ENCODE data around the gene ILF3.
"Not testable (repeated sequence)": the region's sequence is repeated elsewhere in the genome, so short reads cannot be mapped to it uniquely, and the experiment has no call there.

The ILF3 gene

GRCh38 chr19:10642473-10643171 is 11.5 kb upstream of the ILF3 start:
- no peak for DNase-seq (ENCODE audit: low spot score)

- DNase-seq (ENCODE audit: low spot score): no peak
Observed at GRCh38 chr19:10643172-10643967, 10.8 kb upstream of the ILF3 start.

GRCh38 chr19:10643968-10644259 is 10.2 kb upstream of the ILF3 start:
- no peak for DNase-seq (ENCODE audit: low spot score)

GRCh38 chr19:10644260-10645007 is 9.7 kb upstream of the ILF3 start:
- peak; percentile 77 for DNase-seq (ENCODE audit: low spot score)

GRCh38 chr19:10646456-10647159 is 7.5 kb upstream of the ILF3 start:
- no peak for DNase-seq (ENCODE audit: low spot score)

- no peak for DNase-seq (ENCODE audit: low spot score)
Observed at GRCh38 chr19:10648360-10648759, 5.8 kb upstream of the ILF3 start.

- DNase-seq (ENCODE audit: low spot score): no peak
Observed at GRCh38 chr19:10651851-10652250, 2.3 kb upstream of the ILF3 start.

GRCh38 chr19:10653482-10653731 is 739 bp upstream of the ILF3 start:
- DNase-seq (ENCODE audit: low spot score): no peak

- DNase-seq (ENCODE audit: low spot score): no peak
Observed at GRCh38 chr19:10654610-10655456, 687 bp downstream of the ILF3 start.

- DNase-seq (ENCODE audit: low spot score): no peak
Observed at GRCh38 chr19:10655457-10656312, 1.5 kb downstream of the ILF3 start.

- no peak for DNase-seq (ENCODE audit: low spot score)
Observed at GRCh38 chr19:10660346-10660745, 6.2 kb downstream of the ILF3 start.

- no peak for DNase-seq (ENCODE audit: low spot score)
Observed at GRCh38 chr19:10661946-10662345, 7.8 kb downstream of the ILF3 start.

GRCh38 chr19:10662384-10663251 is 8.5 kb downstream of the ILF3 start:
- no peak for DNase-seq (ENCODE audit: low spot score)

- not testable (repeated sequence) for DNase-seq (ENCODE audit: low spot score)
Observed at GRCh38 chr19:10663252-10663563, 9.1 kb downstream of the ILF3 start.

GRCh38 chr19:10667867-10668266 is 13.7 kb downstream of the ILF3 start:
- DNase-seq (ENCODE audit: low spot score): no peak

GRCh38 chr19:10669246-10669645 is 15.1 kb downstream of the ILF3 start:
- DNase-seq (ENCODE audit: low spot score): no peak

GRCh38 chr19:10670182-10670581 is 16.0 kb downstream of the ILF3 start:
- DNase-seq (ENCODE audit: low spot score): no peak

- no peak for DNase-seq (ENCODE audit: low spot score)
Observed at GRCh38 chr19:10670876-10671804, 17.0 kb downstream of the ILF3 start.

GRCh38 chr19:10671922-10672321 is 17.8 kb downstream of the ILF3 start:
- DNase-seq (ENCODE audit: low spot score): not testable (repeated sequence)

Data from putamen (tissue), 1 donor.